GM18861 (cell line): ENCODE data around the gene RIMKLA.

ENCODE experiments used
- ATAC-seq: cut with Tn5 transposase; IDR thresholded peaks from one replicate; pipeline ENCODE4 v1.9.1; 2021; ENCODE audit not compliant: unreplicated experiment

RIMKLA gene

DNA sequence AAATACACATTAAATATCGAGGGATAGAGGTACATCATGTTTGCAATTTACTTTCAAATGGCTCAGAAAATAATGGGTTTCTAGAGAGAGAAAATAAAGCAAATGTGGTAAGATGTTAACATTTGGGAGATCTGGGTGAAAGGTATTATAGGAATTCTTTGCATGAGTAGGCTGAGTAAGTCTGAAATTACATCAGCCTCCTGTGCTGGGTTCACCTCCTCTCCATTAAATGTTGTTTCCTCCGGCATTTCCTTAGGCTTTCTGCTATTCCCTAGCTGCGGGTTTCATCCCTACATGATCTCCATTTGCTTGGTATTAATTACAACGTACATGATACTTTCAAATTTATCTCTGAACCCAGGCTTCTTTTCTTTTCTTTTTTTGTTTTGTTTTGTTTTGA lies 43.6 kb downstream of the RIMKLA start:
- ATAC-seq: no peak

DNA sequence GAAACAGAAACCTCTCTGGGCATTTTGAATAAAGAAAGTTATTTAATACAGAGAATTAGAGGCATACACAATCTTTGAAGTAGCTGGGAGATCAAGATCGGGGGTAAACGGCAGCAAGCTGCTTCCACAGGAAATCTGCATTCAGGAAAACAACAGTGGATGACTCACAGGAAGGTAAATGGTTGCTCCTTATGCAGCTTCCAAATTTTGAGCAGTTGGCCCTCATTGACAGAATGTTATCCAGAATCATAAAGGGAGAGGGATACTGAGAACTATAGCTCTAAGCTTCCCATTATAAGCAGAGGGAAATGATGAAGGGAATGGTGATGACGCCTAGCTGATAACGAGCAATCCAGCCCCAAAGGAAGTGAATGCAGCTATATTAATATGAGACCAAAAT lies 46.6 kb downstream of the RIMKLA start:
- ATAC-seq: no peak

DNA sequence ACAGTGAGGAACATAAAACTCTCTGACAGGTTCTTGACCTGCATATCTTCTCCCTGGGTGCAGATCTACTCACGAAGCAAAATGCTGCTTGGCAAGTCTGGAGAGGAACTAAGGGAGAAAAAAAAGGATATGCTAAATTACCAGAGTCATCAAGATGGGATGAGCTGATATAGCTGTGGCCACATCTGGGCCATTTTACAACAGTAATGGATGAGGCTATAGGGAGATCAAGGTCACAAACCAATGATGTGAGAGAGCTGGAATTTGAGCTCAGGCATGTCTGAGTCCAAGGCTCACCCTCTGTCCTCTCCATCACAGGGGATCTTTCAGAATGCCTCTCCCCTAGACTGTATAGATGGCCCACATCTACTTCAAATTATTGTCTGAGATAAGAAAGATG lies 49.0 kb downstream of the RIMKLA start:
- ATAC-seq: no peak

DNA sequence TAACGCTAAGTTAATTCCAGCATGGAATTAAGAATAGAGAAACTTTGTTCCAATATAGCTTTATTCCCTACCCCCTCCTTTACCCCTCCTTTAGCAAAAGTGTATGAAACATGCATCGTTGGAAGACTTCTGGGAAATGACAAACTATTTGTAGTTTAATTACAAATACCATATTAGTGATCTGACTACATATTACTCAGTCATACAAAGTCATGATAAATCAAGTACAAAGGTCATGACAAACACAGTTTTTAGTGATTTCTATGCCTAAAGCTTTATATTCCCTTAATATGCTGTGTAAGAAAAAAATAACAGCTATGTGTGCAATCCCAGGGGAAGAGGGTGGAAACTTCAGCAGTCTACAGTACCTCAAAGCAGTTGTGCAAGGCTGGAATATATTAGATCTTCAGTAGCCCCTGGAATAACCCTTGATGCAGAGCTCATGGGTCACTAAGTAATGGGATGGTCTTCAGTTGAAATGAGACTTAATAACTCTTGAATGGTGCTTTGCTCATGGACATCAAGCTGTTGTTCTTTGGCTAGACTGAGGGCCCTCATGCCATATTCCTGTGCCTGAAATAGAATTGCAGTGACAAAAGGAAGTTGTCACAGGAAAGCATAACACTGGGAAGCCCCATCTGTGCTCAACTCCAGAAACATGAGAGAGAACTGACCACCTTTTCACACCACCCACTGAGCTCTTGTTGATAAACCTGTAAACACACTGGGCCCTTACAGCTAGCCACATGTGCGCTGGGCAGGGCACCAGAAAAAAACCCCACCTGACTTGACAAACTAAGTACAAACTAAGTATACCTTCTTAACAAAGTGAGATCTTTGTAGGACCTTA lies 49.9 kb downstream of the RIMKLA start:
- no peak for ATAC-seq

DNA sequence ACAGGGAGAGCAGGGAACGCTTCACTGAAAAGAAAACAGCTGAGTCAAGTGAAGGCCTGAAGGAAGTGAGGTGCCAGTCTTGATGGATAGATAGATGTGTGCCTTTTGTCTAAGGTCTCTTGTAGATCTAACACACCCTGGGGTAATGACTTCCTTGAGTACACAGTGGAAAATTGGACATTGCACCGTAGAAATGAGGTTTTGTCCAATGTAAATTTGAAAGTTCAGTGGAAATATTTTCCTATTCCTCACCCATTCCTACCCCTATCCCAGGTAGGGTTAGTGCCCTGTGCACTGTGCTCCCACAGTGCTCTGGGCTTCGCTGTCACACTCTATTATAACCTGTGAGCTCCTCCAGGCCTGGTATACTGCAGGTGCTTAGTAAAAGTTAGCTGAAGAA lies 50.9 kb downstream of the RIMKLA start:
- no peak for ATAC-seq

DNA sequence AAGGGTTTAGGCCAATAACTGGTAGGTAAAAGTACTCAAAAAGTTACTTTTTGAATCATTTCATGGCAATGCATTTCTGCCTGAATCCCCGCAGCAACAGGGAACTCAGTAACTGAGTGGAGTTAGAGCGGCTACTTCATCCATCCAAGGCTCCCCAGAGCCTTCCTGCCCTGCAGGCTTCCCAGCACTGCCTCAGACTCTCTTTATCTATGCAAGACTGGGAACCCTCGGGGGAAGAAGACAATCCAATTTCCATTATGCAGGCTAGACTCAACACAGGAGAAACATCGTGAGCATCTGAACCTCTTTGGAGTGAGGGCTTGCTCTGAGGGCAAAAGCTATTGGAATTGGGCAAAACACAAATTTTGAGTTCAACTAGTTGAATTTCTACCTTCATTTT lies 52.1 kb downstream of the RIMKLA start:
- ATAC-seq: no peak

DNA sequence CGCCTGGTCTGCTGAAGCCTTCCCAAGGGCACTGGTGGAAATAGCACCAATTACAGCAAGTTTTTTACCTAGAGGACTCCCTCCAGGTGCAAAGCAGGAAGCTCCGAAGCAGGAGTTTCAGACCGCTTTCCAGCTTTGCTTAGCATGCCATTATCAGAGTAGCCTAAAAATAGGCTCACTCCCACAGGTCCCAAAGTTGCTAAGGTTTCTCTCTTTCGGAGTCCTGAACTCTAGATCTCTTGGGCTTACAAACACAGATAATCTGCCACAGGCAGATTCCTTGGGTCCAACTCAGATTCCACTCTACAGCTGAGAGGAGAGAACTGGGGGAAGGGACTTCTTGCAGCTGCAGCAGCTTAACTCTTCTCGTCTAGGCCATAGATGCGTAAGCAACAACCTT lies 52.8 kb downstream of the RIMKLA start:
- ATAC-seq: no peak

DNA sequence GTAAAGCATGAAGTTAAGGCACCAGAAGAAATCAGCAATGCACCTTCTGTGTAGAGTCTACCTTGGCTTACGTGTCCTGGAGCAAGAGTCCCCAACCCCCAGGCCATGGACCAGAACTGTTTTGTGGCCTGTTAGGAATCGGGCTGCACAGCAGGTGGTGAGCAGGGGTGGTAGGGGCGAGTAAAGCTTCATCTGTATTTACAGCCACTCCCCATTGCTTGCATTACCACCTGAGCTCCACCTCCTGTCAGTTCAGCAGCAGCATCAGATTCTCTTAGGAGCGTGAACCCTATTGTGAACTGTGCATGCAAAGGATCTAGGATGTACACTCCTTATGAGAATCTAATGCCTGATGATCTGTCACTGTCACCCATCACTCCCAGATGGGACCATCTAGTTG lies 53.7 kb downstream of the RIMKLA start:
- ATAC-seq: no peak

DNA sequence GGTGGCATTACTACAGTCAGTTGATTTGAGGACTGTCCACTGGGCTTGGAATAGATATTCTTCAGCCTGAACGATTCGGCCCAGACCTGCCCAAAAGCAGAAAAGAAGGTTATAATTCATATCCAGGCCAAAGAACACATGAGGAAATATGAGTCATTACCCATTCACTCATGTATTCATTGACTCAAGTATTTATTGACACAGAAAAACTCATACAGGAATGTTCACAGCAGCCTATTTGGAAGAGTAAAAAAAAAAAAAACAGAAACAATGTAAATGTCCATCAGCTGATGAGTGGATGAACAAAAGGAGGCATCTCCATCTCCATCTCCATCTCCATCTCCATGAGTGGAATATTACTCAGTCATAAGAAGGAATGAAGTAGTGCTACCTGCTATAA lies 59.3 kb downstream of the RIMKLA start:
- ATAC-seq: no peak

DNA sequence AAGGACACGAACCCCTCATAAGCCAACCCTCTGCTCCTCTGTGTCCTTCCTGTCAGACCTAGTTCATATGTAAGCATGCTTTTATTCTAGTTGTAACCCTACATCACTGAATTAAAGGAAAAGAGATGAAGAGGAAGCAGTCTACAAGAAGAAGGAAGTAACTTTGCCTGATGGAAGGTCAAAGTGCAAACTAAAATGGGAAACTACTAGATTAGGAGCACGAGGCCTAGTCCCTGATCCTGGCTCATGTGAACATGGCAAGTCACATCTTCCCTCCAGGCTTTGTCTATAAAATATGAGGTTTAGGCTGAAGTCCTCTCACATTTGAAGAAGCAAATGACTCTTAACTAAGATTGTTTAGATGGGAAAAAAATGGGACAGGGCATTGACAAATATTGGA lies 62.1 kb downstream of the RIMKLA start:
- ATAC-seq: no peak

DNA sequence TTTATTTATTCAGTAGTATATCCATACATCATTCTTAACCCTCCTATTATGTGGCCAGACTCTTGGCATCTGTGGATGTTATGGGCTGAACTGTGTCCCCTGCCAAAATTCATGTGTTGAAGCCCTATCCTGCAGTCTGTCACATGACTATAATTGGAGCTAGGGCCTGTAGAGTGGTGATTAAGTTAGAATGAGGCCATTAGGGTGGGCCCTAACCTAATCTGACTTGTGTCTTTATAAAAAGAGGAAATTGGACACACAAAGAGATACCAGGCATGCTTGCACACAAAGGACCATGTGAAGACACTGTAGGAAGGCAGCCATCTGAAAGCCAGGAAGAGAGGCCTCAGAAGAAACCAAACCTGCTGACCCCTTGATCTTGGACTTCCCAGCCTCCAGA lies 68.7 kb downstream of the RIMKLA start:
- no peak for ATAC-seq

DNA sequence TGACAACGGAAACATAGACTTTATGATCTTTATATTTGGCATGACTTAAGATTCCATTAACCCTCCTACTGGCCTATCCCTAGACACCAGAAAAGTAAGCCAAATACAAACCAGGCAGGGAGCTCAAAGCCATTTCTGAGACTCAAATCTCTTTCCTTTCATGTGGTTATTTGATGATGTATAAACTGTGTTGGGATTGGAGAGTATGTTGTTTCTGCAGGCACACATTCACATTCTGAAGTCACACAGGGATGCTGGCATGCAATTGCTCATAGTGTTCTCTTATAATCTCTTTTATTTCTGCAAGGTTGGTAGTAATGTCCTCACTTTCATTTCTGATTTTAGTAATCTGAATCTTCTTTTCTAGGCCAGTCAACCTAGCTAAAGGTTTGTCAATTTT lies 69.5 kb downstream of the RIMKLA start:
- ATAC-seq: no peak

DNA sequence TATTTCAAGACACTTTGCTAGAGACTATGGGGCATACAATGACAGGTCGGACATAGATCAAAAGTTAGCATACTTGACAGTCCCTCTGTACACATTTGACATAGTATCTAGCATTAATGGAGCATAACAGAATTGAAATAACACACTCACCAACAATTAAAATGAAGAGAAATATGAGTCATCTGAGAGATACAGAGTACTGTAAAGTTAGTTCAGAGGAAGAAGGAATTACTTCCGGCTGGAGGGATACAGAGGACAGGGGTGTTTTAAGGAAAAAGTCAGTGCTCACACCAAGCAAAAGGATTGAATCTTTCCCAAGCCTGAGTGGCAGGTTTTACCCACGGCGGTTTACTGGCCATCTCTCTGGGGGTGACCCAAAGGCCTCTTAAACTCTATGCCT lies 72.8 kb downstream of the RIMKLA start:
- ATAC-seq: no peak

DNA sequence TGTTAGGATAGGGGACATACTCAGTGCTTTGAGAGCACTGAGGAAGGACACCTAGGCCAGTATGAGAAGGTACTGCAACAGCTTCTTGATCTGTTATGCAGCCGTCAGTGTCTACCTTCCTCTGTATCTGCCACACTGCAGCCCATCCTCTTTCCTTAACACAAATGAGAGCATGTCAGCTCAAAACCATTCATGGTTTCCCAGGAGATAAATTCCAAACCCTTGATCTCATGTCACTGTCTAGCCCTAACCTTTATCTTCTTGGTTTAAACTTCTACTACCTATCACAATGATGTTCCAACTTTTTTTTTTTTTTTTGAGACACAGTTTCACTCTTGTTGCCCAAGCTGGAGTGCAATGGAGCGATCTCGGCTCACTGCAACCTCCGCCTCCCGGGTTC lies 73.8 kb downstream of the RIMKLA start:
- ATAC-seq: no peak

DNA sequence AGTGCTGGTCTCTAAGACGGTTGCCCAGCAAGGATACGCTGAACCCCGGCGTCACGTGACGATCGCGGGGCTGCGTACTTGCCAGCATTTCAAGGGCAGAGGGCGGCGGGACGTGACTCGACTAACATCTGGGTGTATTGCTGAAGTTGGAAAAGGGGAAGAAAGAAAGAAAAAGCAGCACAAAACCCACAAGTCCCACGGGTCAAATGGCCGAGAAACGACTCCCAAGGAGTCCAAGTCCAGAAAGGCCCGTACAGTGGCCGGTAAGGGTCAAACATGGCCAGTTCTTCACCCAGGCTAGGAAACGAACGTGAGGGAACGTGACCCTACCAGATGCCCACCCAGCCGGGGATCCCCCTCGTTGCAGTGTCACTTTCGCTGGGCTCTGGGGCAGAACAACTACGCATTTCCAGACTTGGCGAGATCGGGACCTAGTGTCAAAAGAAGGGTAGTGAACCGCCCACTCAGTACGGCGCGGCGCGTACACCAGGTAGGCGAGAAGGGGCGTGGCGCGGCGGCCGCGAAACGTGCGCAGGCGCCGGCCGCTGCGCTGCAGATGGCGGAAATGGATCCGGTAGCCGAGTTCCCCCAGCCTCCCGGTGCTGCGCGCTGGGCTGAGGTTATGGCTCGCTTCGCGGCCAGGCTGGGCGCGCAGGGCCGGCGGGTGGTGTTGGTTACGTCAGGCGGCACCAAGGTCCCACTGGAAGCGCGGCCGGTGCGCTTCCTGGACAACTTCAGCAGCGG lies 75.6 kb downstream of the RIMKLA start, which contains the start of the genes PPCS and ZMYND12:
Gene PPCS (plus strand): TSS at position 534 of the 744 bp plus-strand sequence. CDS start 23 bp downstream, at position 557.
Gene ZMYND12 (minus strand): TSS at position 13 of the 744 bp plus-strand sequence. CDS start 25 bp downstream, outside the sequence.
- peak; percentile 59 for ATAC-seq

DNA sequence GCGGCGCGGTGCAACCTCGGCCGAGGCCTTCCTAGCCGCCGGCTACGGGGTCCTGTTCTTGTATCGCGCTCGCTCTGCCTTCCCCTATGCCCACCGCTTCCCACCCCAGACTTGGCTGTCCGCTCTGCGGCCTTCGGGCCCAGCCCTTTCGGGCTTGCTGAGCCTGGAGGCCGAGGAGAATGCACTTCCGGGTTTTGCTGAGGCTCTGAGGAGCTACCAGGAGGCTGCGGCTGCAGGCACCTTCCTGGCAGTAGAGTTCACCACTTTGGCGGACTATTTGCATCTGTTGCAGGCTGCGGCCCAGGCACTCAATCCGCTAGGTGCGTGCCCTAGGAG lies 76.1 kb downstream of the RIMKLA start:
- ATAC-seq: peak; percentile 41

DNA sequence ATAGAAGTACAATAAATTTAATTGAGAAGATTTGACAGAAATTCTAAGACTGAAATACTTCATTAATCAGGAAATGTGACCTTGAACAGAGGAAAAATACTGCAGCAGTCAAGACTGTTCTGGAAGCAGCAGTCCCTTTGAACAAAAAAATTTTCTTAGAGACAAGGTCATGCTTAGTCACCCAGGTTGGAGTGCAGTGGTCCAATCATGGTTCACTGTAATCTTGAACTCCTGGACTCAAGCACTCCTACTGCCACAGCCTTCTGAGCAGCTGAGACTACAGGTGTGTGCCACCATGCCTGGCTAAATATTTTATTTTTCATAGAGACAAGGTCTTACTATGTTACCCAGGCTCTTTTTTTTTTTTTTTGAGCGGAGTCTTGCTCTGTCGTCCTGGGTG lies 80.6 kb downstream of the RIMKLA start:
- ATAC-seq: no peak

DNA sequence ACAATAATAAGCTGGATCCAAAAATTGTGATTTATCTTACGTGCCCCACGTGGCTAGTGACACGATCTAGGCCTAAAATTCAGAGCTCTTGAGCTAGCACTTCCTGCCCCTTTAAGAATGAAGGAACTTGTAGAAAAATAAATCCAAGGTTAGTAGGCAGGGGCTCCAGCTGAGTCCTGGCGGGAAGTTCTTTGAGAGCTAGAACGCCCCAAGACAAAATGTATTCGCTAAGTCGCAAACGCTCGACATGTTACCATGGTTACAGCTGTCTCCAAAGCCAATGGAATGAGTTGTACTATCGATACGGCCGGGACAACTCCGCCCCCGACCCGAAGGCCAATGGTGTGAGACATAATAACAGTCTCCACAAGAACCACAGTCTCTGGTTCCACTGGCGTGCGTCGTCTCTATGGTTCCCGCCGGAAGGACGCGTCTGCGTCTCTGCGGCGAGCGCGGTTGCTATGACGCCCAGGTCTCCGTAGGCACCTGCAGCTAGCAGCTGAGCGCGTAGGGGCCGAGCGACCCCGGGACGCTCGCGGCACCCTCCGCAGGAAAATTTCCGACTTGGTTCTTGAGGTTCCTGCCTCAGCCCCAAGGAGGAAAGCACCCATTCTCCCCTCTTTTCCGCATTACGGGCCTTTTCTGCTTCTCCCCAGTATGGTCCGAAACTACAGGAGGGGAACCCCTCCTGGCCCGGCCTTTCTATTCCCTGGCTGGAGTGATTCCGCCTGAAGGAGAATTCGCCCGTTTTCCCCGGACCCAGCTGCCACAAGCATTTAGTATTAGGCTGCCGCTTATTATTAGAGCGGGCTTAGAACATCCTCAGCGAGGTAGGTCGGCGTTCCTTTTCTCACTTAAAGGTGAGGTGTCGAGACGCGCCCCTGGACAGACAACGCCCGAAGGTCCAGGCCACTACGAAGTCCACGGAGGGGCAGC lies 82.5 kb downstream of the RIMKLA start, which contains the start of gene CCDC30:
Gene CCDC30 (plus strand): TSS at position 459 of the 936 bp plus-strand sequence. CDS start 17,266 bp downstream, outside the sequence.
- peak; percentile 95 for ATAC-seq

DNA sequence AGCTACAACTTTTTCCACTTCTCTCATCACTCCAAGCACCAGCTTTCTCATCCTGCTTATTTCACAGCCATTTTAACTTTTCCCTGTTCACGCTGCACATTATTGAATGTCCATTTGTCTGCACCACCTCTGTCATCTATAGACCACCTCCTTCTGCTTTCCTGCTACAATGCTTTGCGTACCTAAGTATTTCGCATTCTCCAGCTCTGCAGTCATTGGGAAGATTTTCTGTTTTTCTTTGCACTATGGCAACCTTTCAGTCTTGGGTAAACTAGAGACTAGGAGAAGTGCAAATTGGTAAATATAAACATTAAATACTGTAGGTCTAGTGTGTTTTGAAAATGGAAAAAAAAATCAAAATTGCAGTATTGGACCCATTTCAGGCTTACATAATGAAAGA lies 83.3 kb downstream of the RIMKLA start:
- ATAC-seq: no peak

DNA sequence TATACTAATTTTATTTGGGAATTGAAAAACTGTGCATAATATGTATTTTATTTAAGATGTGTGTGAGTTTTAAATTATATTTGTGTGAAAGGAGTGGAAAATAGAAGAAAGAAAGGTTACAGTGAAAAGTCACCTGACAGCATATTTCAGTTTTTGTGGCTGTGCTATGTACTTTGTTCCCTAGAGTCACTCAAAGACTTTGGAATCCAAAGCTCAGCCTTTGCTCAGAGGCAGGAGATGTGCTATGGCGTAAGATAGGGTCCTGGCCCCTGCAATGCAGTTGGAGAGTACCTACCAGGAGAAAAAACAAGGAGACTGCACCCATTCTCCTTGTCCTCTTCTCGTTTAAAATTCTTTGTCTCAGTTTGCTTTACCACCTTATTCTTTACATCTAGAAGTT lies 85.4 kb downstream of the RIMKLA start:
- ATAC-seq: no peak

DNA sequence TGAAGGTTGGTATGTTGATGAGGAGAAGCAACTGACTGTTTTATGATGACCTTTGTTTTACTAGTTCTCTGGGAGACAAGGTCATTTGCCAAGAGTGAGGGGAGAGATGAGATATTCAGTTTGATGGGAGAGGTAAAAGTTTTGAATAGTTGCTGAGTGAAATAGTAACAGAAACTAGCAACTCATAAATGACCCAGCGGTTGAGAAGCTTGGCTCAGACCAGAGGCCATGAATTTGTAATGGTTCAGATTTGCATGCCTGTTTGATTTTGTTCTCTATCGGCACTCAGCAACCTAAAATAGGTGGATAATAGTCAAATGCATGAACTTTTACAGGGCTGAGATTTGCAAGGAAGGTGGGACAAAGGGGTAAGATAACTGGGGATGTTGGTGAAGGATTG lies 89.1 kb downstream of the RIMKLA start:
- no peak for ATAC-seq
